Left ventricle myocardium inferior (tissue), 1 donor: ENCODE measurements around the gene MTMR12. TPM values are rescaled to one million over a fixed set of nuclear protein-coding genes. Genes with fewer than 3 reads are reported as not detected.
"Not testable (repeated sequence)": the region's sequence is repeated elsewhere in the genome, so short reads cannot be mapped to it uniquely, and the experiment has no call there.

Experiments
- DNase-seq: peaks from one replicate; pipeline ENCODE4 v3.0.0-alpha.2; 2020
- H3K27ac ChIP-seq: fragments of 200-600 bp; replicated peaks from 2 replicates; pipeline ENCODE4 v1.8.0; 2021
- H3K27me3 ChIP-seq: fragments of 200-600 bp; 2 replicates; pipeline ENCODE4 v1.8.0; 2021; ENCODE audit warnings: low read depth
- H3K36me3 ChIP-seq: fragments of 200-600 bp; 2 replicates; pipeline ENCODE4 v1.8.0; 2021
- H3K4me1 ChIP-seq: fragments of 200-600 bp; 2 replicates; pipeline ENCODE4 v1.8.0; 2021
- H3K4me3 ChIP-seq: fragments of 200-600 bp; 2 replicates; pipeline ENCODE4 v1.8.0; 2021; ENCODE audit warnings: mild to moderate bottlenecking, moderate library complexity
- H3K9me3 ChIP-seq: fragments of 200-600 bp; replicated peaks from 2 replicates; pipeline ENCODE4 v1.8.0; 2021
- CTCF ChIP-seq: fragments of 200-600 bp; IDR thresholded peaks from 2 replicates; pipeline ENCODE4 v1.8.0; 2021; ENCODE audit warnings: antibody characterized with exemption, mild to moderate bottlenecking, borderline replicate concordance
- intact Hi-C: fragments of 100-400 bp; cut with micrococcal nuclease; formaldehyde crosslinking; loops from one replicate; pipeline ENCODE4 v1.11.0; 2022
- total RNA-seq: library from RNA; stranded (reverse); fragmentation: NEBNext Ultra II Directional; extraction: Animal tissue kit (Norgen Biotek cat#: 25700); gene quantifications from one replicate; pipeline ENCODE4 v1.2.1, GENCODE V29; 2021
- donor health status: DM: no; HTN: yes; CAD: no; lungs with severe emphysema.

MTMR12 gene
- total RNA-seq, 1 donor from 2014 or later = 13.8 TPM

GRCh38 chr5:32297181-32298058 is 15.3 kb downstream of the MTMR12 start:
- Histone ChIP-seq H3K4me1 (peaks cover 62% of the 10 kb centered on the region), H3K4me3 (no peak overlapping the region), H3K27ac (no peak overlapping the region), H3K27me3 (no peaks in the 10 kb centered on the region), H3K36me3 (peaks cover 26% of the 10 kb centered on the region), H3K9me3 (no peaks in the 10 kb centered on the region)
- intact Hi-C loops = no loop called here
- DNase-seq = no peak
- no peak for TF ChIP-seq CTCF

GRCh38 chr5:32295966-32296772 is 16.6 kb downstream of the MTMR12 start:
- H3K27ac ChIP-seq, DNase-seq, H3K27me3 ChIP-seq, intact Hi-C loops, H3K4me3 ChIP-seq, H3K9me3 ChIP-seq: not testable (repeated sequence)
- Histone ChIP-seq H3K4me1 (peaks cover 61% of the 10 kb centered on the region), H3K36me3 (peaks cover 26% of the 10 kb centered on the region)

GRCh38 chr5:32291591-32291990 is 21.1 kb downstream of the MTMR12 start:
- Histone ChIP-seq H3K27ac (no peak overlapping the region), H3K36me3 (peaks cover 20% of the 10 kb centered on the region), H3K27me3 (no peaks in the 10 kb centered on the region), H3K4me3 (no peak overlapping the region), H3K4me1 (peaks cover 53% of the 10 kb centered on the region), H3K9me3 (no peaks in the 10 kb centered on the region)
- intact Hi-C loops = no loop called here
- DNase-seq = no peak
- TF ChIP-seq CTCF = no peak

GRCh38 chr5:32290922-32291321 is 21.8 kb downstream of the MTMR12 start:
- no peak overlapping the region for H3K27ac ChIP-seq
- no peak overlapping the region for H3K4me3 ChIP-seq
- H3K4me1 ChIP-seq = peaks cover 48% of the 10 kb centered on the region
- peaks cover 14% of the 10 kb centered on the region for H3K36me3 ChIP-seq
- DNase-seq = no peak
- no peaks in the 10 kb centered on the region for H3K9me3 ChIP-seq
- intact Hi-C loops = no loop called here
- no peaks in the 10 kb centered on the region for H3K27me3 ChIP-seq
- no peak for TF ChIP-seq CTCF

GRCh38 chr5:32290501-32290900 is 22.2 kb downstream of the MTMR12 start:
- DNase-seq, H3K4me3 ChIP-seq, intact Hi-C loops, H3K9me3 ChIP-seq, H3K27ac ChIP-seq, H3K27me3 ChIP-seq: not testable (repeated sequence)
- Histone ChIP-seq H3K4me1 (peaks cover 50% of the 10 kb centered on the region), H3K36me3 (peaks cover 11% of the 10 kb centered on the region)

- H3K4me3 ChIP-seq, H3K27me3 ChIP-seq, H3K9me3 ChIP-seq, intact Hi-C loops, DNase-seq, H3K27ac ChIP-seq: not testable (repeated sequence)
- Histone ChIP-seq H3K4me1 (peaks cover 45% of the 10 kb centered on the region), H3K36me3 (peaks cover 11% of the 10 kb centered on the region)
Measured at GRCh38 chr5:32289986-32290385, 22.8 kb downstream of the MTMR12 start.

- H3K27me3 ChIP-seq, DNase-seq, H3K9me3 ChIP-seq, intact Hi-C loops, H3K4me3 ChIP-seq, H3K36me3 ChIP-seq, H3K27ac ChIP-seq: not testable (repeated sequence)
- peaks cover 39% of the 10 kb centered on the region for H3K4me1 ChIP-seq
Measured at GRCh38 chr5:32288135-32288534, 24.6 kb downstream of the MTMR12 start.

- H3K9me3 ChIP-seq, H3K27me3 ChIP-seq, H3K4me3 ChIP-seq, intact Hi-C loops, H3K27ac ChIP-seq, H3K36me3 ChIP-seq, DNase-seq: not testable (repeated sequence)
- H3K4me1 ChIP-seq = peaks cover 44% of the 10 kb centered on the region
Measured at GRCh38 chr5:32287525-32287924, 25.2 kb downstream of the MTMR12 start.
